Stimulated activated CD4-positive, alpha-beta T cell treated with anti-CD3 and anti-CD28 coated beads, TNF-alpha, amount 100 ng/mL, for 4 hours (primary cell): ENCODE measurements around the gene WDR70.
"Not testable (repeated sequence)": the region's sequence is repeated elsewhere in the genome, so short reads cannot be mapped to it uniquely, and the experiment has no call there.

Experiments used
- DNase-seq, 3 experiments: peaks; one replicate each; pipeline ENCODE4 v3.0.0-alpha.2; 2020; ENCODE audit warnings: low read depth in 3 of 3

Gene WDR70

DNA sequence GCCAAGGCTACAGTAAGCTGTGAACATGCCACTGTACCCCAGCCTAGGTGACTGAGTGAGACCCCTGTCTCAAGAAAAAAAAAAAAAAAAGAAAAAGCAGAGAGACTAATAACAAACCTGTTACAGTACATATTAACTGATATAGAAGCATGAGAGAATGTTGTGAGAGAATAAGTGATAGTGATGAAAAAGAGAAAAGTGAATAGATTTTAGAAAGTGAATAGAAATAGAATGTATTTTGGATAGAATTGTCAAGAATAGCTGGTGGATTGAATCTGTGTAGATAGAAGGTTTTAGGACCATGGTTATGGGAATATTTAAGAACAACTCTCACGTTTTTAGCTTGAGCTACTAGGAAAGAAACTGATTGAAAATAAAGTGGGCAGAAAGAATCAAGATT lies 135.8 kb downstream of the WDR70 start:
- DNase-seq = no peak

DNA sequence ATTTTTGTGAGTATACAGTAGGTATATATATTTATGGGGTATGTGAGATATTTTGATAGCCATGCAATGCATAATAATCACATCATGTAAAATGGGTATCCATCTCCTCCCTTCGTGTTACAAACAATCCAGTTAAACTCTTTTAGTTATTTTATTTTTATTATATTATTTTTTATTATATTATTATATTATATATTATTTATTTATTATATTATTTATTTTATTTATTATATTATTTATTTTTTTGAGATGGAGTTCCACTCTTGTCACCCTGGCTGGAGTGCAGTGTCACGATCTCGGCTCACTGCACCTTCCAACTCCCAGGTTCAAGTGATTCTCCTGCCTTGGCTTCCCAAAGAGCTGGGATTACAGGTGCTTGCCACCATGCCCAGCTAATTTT lies 138.6 kb downstream of the WDR70 start:
- DNase-seq = no peak

DNA sequence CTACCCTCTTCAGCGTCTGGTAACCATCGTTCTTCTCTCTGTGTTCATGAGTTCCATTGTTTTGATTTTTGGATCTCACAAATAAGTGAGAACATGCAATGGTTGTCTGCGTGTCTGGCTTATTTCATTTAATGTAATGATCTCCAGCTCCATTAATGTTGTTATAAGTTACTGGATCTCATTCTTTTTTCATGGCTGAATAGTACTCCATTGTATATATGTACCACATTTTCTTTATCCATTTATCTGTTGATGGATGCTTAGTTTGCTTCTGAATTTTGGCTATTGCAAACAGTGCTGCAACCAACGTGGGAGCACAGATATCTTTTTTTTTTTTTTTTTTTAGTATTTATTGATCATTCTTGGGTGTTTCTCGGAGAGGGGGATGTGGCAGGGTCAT lies 139.2 kb downstream of the WDR70 start:
- DNase-seq = not testable (repeated sequence)

DNA sequence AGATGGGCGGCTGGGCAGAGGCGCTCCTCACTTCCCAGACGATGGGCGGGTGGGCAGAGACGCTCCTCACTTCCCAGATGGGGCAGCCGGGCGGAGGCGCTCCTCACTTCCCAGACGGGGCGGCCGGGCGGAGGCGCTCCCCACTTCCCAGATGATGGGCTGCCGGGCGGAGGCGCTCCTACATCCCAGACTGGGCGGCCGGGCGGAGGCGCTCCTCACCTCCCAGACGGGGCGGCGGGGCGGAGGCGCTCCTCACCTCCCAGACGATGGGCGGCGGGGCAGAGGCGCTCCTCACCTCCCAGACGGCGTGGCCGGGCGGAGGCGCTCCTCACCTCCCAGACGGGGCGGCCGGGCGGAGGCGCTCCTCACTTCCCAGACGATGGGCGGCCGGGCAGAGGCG lies 140.2 kb downstream of the WDR70 start:
- DNase-seq = no peak

DNA sequence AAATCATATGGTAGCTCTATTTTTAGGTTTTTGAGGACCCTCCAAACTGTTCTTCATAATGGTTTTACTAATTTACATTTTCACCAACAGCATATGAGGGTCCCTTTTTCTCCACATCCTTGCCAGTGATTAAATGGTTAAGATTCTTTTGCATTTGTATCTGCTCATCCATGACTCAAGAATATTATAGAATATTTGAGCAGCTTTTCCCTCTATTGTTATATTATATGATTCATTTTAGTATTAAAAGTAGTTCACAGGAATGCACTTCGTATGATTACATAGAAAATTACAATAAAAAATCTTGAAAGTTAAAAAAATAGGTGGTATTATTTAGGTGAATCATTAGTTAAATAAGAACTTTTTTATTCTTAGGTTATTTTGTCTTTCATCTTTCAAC lies 140.7 kb downstream of the WDR70 start:
- no peak for DNase-seq

DNA sequence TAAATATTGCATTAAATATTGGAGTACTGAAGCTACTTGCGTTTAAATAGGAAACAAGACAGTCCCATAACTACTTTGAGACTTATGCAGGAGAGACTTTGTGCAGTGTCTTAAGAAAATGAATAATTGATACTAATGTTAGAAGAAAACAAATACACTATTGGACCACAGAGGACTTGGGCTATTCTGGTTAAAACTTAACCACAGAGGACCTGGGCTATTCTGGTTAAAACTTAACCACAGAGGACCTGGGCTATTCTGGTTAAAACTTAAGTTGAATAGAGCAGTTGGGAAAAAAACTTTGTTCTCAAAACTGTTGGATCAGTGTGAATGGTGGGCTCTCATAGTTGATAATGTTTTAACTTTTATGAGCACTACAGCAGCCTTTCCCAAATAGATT lies 141.7 kb downstream of the WDR70 start:
- DNase-seq = no peak

DNA sequence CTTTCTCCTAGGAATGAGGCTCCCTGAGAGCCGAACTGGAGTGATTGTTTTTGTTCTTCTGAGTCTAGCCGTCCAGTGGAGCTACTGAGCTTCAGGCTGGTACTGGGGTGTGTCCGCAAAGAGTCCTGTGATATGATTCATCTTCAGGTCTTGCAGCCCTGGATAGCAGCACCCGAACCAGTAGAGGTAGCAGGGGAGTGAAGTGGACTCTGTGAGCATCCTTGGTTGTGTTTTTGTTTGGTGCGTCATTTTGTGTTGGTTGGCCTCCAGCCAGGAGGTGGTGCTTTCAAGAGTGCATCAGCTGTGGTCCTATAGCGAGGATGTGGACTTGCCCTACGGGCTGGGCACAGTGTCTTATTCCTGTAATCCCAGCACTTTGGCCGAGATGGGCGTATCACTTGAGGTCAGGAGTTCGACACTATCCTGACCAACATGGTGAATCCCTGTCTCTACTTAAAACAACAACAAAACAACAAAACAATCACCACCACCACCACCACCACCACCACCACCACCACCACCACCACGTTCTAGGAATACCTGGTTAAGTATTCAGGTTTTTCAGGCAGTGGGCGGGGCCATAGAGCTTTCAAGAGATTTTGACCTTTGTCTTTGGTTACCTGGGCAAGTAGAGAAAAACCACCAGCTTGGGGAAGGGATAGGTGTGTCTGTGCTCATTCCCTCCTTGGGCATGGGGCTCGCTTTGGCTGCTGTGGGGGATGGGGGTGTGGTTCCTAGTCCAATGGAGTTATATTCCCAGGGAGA lies 154.0 kb downstream of the WDR70 start:
- no peak for DNase-seq

DNA sequence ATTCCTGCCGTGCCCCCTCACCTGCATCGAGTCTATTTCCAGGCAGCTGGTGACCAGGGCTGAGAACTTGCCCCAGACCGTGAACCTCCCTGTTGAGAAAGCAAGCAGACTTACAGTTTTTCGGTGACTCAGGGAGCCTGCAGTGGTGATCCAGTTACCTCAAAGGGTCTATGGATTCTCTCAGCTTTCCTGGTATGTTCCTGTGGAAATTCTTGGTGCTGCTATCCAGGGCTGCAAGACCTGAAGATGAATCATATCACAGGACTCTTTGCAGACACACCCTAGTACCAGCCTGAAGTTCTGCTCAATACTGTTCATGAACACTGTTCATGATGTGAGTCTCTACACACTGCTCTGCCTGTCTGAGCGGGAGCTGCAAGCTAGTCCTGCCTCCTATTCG lies 154.7 kb downstream of the WDR70 start:
- DNase-seq = no peak

DNA sequence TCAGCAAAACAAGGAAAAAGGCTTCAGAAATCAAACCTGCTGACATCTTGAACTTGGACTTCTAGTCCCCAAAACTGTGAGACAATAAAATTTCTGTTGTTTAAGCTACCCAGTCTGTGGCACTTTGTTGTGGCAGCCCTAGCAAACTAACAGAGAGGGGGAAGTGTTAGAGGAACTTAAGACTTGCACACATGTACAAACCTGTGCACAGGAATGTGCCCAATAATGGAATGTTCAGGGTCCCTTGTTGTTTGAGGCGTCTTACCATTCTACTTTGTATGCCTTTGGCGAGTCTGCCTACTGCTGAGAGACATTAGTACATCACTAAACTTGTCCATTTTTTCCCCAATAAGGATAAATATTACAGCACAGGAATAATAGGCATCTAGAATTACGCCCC lies 160.3 kb downstream of the WDR70 start:
- DNase-seq = no peak

DNA sequence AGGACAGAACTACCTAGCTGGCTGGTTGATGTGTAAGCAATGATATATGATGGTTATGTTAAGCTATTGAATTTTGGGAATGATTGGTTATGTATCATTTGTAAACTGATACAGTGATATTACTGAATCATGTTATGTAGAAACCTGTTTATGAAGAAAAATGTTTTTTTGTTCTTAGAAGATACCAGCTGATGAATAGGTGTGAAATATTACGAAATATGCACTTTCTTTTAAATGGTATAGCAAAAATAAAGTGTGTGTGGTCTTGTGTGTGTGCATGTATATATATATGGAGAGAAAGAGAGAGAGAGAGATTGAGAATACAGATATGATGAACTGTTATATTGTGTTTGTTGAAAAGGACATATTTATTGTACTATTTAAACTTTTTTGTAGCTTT lies 164.1 kb downstream of the WDR70 start:
- no peak for DNase-seq

DNA sequence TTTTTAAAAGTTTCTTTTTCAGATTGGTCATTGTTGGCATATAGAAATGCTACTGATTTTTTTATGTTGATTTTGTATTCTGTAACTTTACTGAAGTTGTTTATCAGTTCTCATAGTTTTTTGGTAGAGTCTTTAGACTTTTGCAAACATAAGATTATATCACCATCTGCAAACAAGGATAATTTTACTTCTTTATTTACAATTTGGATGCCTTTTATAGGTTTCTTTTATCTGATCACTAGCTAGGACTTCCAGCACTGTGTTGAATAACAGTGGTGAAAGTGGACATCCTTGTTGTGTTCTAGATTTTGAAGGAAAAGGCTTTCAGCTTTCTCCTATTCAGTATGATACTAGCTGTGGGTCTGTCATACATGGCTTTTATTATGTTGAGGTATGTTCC lies 170.3 kb downstream of the WDR70 start:
- DNase-seq = no peak

DNA sequence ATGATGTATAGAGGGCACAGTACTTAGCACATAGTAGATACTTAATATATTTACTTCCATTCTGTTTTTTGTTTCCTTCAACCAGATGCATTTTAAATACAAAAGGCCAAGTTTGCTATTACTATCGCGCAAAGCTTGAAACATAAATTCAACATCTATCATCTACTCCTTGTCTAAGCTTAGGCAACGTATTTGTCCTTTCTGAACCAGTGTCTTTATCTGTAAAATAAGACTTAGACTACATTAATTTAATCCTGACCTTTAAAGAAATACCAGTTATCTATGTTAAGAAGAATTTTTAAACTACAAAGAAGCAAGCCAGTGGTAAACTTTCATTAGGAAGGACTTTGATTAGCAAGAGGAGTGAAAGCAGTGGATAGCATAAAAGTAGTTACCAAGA lies 173.0 kb downstream of the WDR70 start:
- no peak for DNase-seq

DNA sequence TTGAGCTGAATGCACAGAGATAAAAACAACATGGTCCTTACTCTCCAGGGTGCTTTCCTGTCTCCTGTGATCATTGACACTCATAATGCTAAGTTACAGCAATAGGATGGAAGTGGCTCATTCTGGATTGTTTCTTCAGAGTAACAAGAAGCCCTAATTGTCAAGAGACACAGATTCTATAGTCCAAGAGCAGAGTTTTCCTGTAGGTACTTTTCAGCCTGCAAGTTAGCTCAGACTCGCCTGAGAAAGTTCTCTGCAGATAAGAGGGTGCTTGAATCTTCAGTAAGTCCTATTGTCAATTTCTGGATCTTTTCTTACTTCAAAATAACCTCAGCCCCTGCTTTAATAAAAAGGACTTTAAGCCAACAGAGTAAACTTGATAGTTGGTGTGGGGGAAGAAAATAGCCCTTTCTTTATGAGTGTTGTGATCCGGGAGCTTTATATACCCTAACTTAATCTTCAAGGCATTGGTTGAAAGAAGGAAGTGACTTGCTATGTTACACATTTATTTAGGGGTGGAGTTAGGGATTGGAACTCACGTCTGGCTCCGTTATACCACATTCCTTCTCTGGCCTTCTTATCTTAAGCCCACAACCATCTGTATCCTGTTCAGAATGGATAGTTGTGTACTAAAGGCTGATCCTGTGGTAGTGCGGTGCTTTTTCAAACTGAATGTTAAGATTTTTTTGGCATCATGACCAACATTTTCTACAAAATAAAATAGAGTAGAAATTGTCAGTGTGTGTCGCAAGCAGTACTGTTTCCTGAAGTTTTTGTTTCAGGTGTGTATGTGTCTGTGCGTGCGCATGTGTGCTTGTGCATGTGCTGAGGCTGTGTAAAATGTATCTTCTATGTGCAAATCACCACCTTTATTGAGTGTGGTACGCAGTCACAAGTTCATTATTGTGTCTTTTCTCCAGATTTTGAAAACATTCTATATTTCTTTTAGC lies 173.9 kb downstream of the WDR70 start:
- DNase-seq = no peak

DNA sequence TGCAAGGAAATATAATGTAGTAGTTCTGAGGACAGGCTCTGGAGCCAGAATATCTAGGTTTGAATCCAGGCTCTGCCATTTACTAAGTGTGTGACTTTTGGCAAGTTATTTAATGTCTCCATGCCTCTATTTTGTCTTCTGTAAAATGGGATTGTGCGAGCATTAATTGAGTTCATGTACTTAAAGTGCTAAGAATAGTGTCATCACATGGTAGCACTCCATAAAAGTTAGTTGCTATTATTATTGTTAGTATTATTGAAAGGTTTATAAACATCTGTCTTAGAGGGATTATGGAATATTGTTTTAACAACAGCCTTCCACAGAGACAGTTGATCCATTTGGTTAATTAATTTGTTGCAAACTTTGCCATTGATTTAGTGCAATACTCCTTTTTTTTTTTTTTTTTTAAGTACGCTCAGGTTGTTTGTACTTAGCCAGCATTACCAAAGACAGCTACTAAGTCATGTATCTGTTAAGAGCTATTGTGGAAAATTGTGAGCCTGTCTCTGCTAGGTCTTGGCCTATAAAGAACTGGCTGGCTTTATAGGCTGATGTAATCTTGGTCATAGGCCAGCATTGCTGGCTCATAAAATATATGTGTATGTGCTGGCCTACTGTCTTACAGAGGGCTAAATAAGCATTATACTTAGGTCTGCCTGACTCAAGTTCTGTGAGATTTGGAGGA lies 174.7 kb downstream of the WDR70 start:
- no peak for DNase-seq

DNA sequence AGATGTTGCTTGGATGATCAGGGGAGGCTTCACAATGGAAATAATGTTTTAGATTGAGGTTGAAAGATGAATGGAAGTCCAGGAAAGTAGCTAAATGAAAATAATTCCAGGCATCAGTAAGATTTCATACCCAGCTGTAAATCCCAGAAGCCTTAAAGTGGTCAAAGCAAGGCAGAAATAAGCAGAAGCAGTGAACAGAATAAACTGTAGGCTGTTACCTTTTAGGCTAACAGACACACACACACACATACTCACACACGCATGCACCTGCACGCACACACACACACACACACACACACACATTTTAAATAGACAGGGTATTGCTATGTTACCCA lies 175.3 kb downstream of the WDR70 start:
- DNase-seq = no peak

DNA sequence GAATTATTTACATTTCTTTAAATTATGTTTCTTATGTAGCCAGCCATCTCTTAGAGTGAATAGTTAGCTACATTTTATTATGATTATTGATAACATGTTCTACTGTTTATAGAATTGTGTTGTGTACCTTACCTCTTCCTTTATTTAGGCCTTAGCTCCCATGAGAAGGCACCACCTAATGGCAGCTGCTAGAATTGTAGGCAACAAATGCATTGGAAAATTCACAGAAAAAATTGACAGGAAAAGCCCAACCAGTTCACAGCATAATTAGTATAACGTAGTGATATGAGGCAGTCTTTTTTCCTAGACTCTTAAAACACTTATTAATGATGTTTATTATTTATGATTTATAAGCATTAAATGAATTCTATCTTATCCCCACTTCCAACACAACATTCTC lies 175.8 kb downstream of the WDR70 start:
- no peak for DNase-seq

DNA sequence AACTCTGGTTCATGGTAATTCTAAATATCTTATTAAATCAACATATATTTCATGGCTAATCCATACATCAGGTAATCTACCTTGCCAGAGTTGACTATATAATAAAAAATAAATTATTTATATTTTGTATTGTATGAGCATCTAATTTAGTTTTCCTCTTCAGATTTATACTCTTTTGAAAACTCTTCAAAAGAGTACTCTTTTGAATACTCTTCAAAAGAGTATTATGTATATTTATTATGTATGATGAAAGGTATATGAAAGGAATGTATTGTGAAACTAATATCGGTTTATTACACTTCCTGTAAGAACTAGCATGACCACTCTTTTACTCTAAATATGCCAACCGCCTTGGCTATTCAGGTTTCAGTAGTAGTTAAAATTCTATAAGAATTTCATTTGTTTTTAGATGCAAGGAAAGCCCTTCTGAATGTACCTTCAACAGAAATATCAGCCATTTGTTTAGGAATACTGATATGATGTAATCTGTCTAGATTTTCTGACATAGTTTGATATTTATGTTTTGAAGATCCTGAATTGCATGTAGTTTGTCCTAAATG lies 178.7 kb downstream of the WDR70 start:
- DNase-seq = no peak

DNA sequence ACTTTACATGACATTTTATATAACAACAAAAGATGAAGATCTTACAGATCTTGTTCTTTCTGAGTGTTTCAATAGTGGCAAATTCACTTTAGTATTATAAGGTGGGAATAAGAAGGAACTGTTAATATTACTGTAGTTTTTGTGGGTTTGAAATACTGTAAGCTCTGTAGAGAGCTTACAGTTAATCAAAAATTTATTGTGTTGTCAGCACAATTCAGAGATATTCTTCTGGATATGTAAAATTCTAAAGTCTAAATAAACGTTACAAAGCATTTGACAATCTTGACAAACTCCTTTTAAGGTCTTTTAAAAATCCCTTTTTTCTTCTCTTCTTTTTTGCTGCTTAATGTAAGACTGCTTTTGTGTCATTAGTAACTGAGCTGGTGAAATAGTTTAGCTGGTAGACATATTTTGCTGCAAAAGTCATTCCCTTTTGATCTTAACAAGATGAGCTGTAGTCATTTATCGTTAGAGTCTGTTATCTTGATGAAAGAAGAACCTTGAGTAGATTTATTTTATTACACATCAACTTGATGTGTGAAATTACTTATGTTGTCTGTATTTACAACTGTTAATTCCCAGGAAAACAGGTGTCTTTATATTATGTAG lies 186.0 kb downstream of the WDR70 start:
- no peak for DNase-seq

DNA sequence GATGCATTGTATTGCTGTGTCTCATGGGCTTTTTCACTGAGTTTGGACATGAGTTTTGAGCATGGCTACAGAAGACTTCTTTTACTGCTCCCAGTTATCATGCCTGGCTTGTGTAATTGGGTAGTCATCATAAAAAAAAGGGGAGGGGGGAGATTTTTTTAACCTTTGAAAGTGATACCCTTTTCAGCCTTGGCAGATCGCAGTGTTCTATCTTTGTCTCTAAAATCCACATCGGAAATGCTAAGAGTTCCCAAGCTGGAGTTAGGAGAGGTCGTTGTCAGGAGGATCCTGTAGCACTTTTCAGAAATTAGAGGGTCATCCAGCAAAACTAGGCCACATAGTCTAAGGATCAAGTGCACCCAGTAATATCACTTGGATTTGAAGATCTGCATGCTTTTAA lies 188.4 kb downstream of the WDR70 start:
- no peak for DNase-seq

DNA sequence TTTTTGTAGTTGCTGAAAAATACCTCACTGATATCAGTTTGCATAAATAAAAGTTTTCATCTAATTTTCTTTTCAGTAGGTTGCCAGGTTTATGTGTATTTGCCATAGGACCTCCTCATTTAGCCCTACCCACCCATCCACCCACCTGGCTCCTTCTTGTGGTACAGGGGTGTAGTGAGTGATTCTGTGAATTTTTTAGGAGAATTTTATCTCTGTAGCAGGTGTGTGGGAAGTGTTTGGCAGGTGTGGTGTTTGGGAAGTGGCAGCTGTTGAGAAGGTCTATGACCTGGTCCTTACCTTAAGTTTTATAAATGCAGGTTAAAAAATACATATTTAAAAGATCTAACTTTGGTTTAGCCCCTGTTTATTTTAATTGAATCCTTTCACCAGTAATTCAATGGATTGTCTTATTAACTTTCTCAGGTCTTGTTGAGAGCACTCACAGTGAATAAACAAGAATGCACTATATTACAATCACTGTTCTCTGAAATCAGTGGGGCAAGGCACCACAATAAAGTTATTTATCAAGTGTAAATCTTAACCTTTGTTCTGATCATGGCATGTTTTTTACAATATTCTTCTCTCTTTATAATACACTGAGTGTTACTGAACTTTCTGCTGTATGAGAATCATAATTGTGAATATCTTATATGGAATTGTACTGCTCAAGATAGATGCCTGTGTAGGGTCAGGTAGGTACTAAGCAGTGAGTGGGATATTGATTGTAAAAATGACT lies 189.1 kb downstream of the WDR70 start:
- DNase-seq = no peak

DNA sequence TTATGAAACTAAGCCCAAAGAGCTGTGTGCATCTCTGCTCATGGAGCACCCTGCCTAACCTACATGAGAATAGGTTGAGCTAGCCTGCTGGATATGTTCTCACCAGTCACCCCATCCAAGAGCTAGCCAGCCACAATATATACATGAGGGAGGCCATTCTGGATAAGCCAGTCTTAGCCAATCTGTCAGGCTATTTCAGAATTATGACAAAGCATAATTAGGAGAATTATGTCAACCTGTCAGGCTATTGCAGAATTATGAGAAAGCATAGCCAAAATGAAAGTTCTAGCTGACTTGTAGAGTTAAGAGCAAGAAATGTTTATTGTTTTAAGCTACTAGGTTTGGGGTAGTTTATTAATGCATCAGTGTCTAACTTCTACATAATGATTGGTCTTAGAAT lies 189.8 kb downstream of the WDR70 start:
- no peak for DNase-seq
